ENCODE results near the gene ANP32E. TPM values are rescaled to one million over a fixed set of nuclear protein-coding genes. Genes with fewer than 3 reads are reported as not detected.

Gene ANP32E
- total and polyA plus RNA-seq, 2 of the 4 experiments (the other 2 are of a cell fraction) = 5.9 to 18.4 TPM

DNA sequence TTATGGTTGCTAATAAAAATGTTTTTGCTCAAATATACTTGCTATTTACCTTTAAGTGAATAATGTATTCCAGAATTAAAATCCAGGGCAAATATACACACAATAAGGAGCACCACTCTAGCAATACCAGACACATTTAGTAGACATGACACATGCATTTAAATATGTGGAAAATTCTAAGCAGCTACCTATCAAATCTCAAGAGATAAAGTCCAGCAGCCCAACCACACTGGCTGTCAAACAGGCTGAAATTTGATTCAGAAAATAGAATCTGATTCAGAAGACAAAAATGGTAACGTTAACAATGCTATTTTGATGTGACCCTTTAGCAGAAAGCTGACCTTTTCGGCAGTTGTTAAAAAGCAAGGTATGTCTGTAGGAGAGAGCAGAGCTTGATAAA is 43.9 kb downstream of the ANP32E start:
- Histone ChIP-seq H4K5ac (ENCODE audit: low read depth, low read length) (no peak overlapping the region), H3K14ac (replicated peaks; ENCODE audit: low read depth, low read length) (no peak overlapping the region), H4K20me1 (ENCODE audit: insufficient read depth, low read length) (no peaks in the 10 kb centered on the region), H3K9me1 (ENCODE audit: insufficient read depth, low read length) (peaks cover 7% of the 10 kb centered on the region), H2AK5ac (ENCODE audit: low read depth, low read length) (no peak overlapping the region), H3K36me3 (ENCODE audit: control insufficient read depth, insufficient read depth, low read length) (no peaks in the 10 kb centered on the region), H3K27ac (ENCODE audit: insufficient read depth, low read length) (no peak overlapping the region), H2BK120ac (ENCODE audit: low read depth, low read length) (peak overlapping the region; percentile 89; the same call in 1 of the 2 replicates), H3K9ac (ENCODE audit: low read depth, low read length) (no peak overlapping the region), H2AK9ac (replicated peaks; ENCODE audit: low read depth, low read length, poor library complexity) (no peak overlapping the region), H3K23ac (ENCODE audit: low read depth, low read length) (no peak overlapping the region; the same call in 1 of the 2 replicates), H3K9me3 (ENCODE audit: control insufficient read depth, insufficient read depth, low read length) (no peaks in the 10 kb centered on the region), H2BK20ac (ENCODE audit: low read depth, low read length) (peak overlapping the region; percentile 77; the same call in 1 of the 2 replicates), H3K79me1 (ENCODE audit: low read depth in 1 of 2, low read length in 2 of 2) (peaks cover 0 to 3% of the 10 kb centered on the region in 2 experiments; a peak in 1 of 4 replicates), H3K4ac (ENCODE audit: low read depth, low read length) (peak overlapping the region; percentile 86; the same call in 1 of the 2 replicates), H2BK5ac (ENCODE audit: low read depth, low read length, poor library complexity, severe bottlenecking) (peak overlapping the region; percentile 86), H3K56ac (ENCODE audit: extremely low read depth, insufficient read depth, low read length) (no peak overlapping the region), H3K27me3 (ENCODE audit: control insufficient read depth, insufficient read depth, low read length) (no peaks in the 10 kb centered on the region), H3K4me3 (ENCODE audit: insufficient read depth, low read depth, low read length) (no peak overlapping the region), H4K8ac (ENCODE audit: low read depth in 2 of 2, low read length in 2 of 2) (peak overlapping the region in 1 of 2 experiments; percentile 89; a peak in 1 of 4 replicates), H2BK15ac (ENCODE audit: low read depth, low read length) (peak overlapping the region; percentile 71; the same call in 1 of the 3 replicates), H3K4me1 (ENCODE audit: control insufficient read depth, insufficient read depth, low read length) (peaks cover 5% of the 10 kb centered on the region), H2AFZ (replicated peaks; ENCODE audit: low read length, poor library complexity) (no peak overlapping the region), H3K18ac (ENCODE audit: low read depth, low read length) (no peak overlapping the region), H3K4me2 (ENCODE audit: low read depth, low read length) (peak overlapping the region; percentile 41; the same call in 1 of the 2 replicates), H4K91ac (ENCODE audit: insufficient read depth, low read depth, low read length) (no peak overlapping the region; the same call in 1 of the 2 replicates)
- dilution Hi-C loops (cut with HindIII; ENCODE audit: low sequenced_read_pairs, unreplicated experiment) (no loop called here), in situ Hi-C loops (cut with MboI; ENCODE audit: low sequenced_read_pairs) (no loop called here), intact Hi-C loops (cut with micrococcal nuclease) (no loop called here)
- DNase-seq (peak; percentile 81), ATAC-seq (ENCODE audit: low read depth) (peak; percentile 92)
- no CpG with 5 or more reads among the region's 2 CpGs for WGBS, 2 experiments (ENCODE audit: extremely low coverage in 2 of 2, insufficient read length in 1 of 2)
- POLR2A ChIA-PET (ENCODE audit: unreplicated experiment) = no interaction called here
- TF ChIP-seq CEBPB (IDR thresholded peaks at IDR 0.05; ENCODE audit: low read depth, low read length) (no peak), FOS (IDR thresholded peaks at IDR 0.05; ENCODE audit: low read depth, low read length) (0 out of 2 replicates have a peak, but pooled peaks have one; percentile 16)
- CTCF ChIA-PET = interaction anchor here (0.8 kb wide), 1 partner anchor 10 kb away, joined by 3 read pairs; no protein-coding TSS in a partner anchor
- BruUV-seq (replicated peaks) = no TSS peak

All from IMR-90 (cell line).